K562 (cell line): Measurements from ENCODE around the gene NXT1. TPM values are rescaled to one million over a fixed set of nuclear protein-coding genes. Genes with fewer than 3 reads are reported as not detected.
A peak's percentile ranks its signal among the peaks of the same experiment; 100 is the strongest.

Experiments
- BCLAF1 ChIP-seq, 2 experiments: fragments of 450-650 bp in 1 of 2; IDR thresholded peaks; 2 replicates each; pipeline ENCODE4 v1.6.1; 2011 to 2017; ENCODE audit warnings: low read depth in 2 of 2, antibody characterized with exemption in 1 of 2, borderline replicate concordance in 1 of 2, low read length in 1 of 2, mild to moderate bottlenecking in 1 of 2, mixed read lengths in 1 of 2; ENCODE audit not compliant: control insufficient read depth in 1 of 2
- BRD9 ChIP-seq: fragments of 450-650 bp; IDR thresholded peaks from 2 replicates; pipeline ENCODE4 v1.6.1; 2018; ENCODE audit warnings: low read depth; ENCODE audit not compliant: partially characterized antibody
- C11orf30 ChIP-seq: fragments of 450-650 bp; IDR thresholded peaks from 2 replicates; pipeline ENCODE4 v1.6.1; 2016; ENCODE audit warnings: low read depth, mild to moderate bottlenecking
- CXXC5 ChIP-seq: fragments of 250-450 bp; sonication (Bioruptor Pico); IDR thresholded peaks from 2 replicates; pipeline ENCODE4 v1.8.0; 2022; ENCODE audit warnings: inconsistent platforms, mild to moderate bottlenecking, moderate library complexity
- FOXM1 ChIP-seq, 2 experiments: fragments of 450-650 bp in 1 of 2; sonication (generic) in 1 of 2; formaldehyde crosslinking in 1 of 2; IDR thresholded peaks; 2 replicates each; pipeline versions ENCODE4 v1.6.1 to v1.9.0; 2017 to 2022; ENCODE audit warnings: low read depth in 2 of 2, mild to moderate bottlenecking in 2 of 2, missing genetic modification reagents in 1 of 2, moderate library complexity in 1 of 2
- MNT ChIP-seq, 2 experiments: fragments of 450-650 bp; conservative IDR thresholded peaks; 2 replicates each; pipeline ENCODE4 v1.6.1; 2017; ENCODE audit warnings: mild to moderate bottlenecking in 2 of 2, moderate library complexity in 2 of 2
- RNF2 ChIP-seq: sonication (generic); IDR thresholded peaks from 2 replicates; pipeline ENCODE4 v1.6.1; 2016
- SAFB2 ChIP-seq: fragments of 200-400 bp; formaldehyde crosslinking; IDR thresholded peaks from 2 replicates; pipeline ENCODE4 v1.6.1; 2018; ENCODE audit warnings: borderline replicate concordance, low read length, low read depth, moderate library complexity; ENCODE audit not compliant: severe bottlenecking
- SP2 ChIP-seq: IDR thresholded peaks from 2 replicates; pipeline ENCODE4 v1.6.1; 2011; ENCODE audit warnings: mild to moderate bottlenecking, low read depth, low read length, moderate library complexity; ENCODE audit not compliant: poor library complexity, severe bottlenecking; ENCODE audit errors: extremely low read depth
- SREBF1 ChIP-seq: fragments of 150-350 bp; IDR thresholded peaks from 2 replicates; pipeline ENCODE4 v1.6.1; 2014; ENCODE audit warnings: antibody characterized with exemption, low read depth, low read length, borderline replicate concordance
- TSC22D4 ChIP-seq: fragments of 450-650 bp; IDR thresholded peaks from 2 replicates; pipeline ENCODE4 v1.6.1; 2016; ENCODE audit warnings: missing genetic modification characterization, missing biosample characterization, control low read depth
- ZNF197 ChIP-seq: fragments of 200-800 bp; sonication (Bioruptor generic); IDR thresholded peaks from 2 replicates; pipeline ENCODE4 v1.6.1; 2016; ENCODE audit warnings: low read depth, missing genetic modification characterization, missing compliant biosample characterization
- ZNF668 ChIP-seq: fragments of 250-450 bp; sonication (Bioruptor Pico); IDR thresholded peaks from 2 replicates; pipeline ENCODE4 v1.8.0; 2022; ENCODE audit warnings: mild to moderate bottlenecking, inconsistent platforms
- ZNF77 ChIP-seq: fragments of 250-450 bp; sonication (Bioruptor Pico); IDR thresholded peaks from 2 replicates; pipeline ENCODE4 v1.5.0; 2020
- polyA plus RNA-seq, 8 experiments: library from polyadenylated mRNA; depleted of rRNA in 4 of 8; stranded (reverse) in 5 of 8; unstranded in 3 of 8; fragments of >200 nt; fragmentation: Nextera tagmentation in 2 of 8; fragmentation: Illumina TruSeq in 1 of 8; extraction: Ambion mirVana in 2 of 8; extraction: Trizol in 1 of 8; gene quantifications; 2 replicates each; pipeline versions ENCODE4 v1.2.1 to v1.2.3, GENCODE V29; 2011 to 2014; ENCODE audit warnings: inconsistent platforms in 1 of 8, missing spikeins in 1 of 8
- total RNA-seq, 7 experiments: library from RNA; depleted of rRNA in 6 of 7; stranded (reverse); fragments of >200 nt in 6 of 7; fragmentation: Illumina TruSeq in 2 of 7; extraction: Trizol in 2 of 7; gene quantifications; 2 replicates each; pipeline versions ENCODE4 v1.2.1 to v1.2.3, GENCODE V29; 2011 to 2021; ENCODE audit warnings: low replicate concordance in 1 of 7
- TF ChIP-seq, protein P1 (sequence below): fragments of 200-400 bp; formaldehyde crosslinking; IDR thresholded peaks from 2 replicates; pipeline ENCODE4 v1.6.1; 2017; ENCODE audit warnings: mild to moderate bottlenecking, low read depth, low read length, moderate library complexity

NXT1 gene
- total and polyA plus RNA-seq, 9 of the 15 experiments (the other 6 are each of a cell fraction or from before 2014, with no cell fraction given): 7.7 to 50.9 (median 35.6) TPM

GRCh38 chr20:23311947-23312506 lies 38.6 kb upstream of the NXT1 start (continued):
- TF ChIP-seq C11orf30: 0 out of 2 replicates have a peak, but pooled peaks have one; percentile 13
- no peak for TF ChIP-seq BRD9
- no peak for TF ChIP-seq SAFB2
- 0 out of 4 replicates have a peak, but pooled peaks of 1 of the 2 experiments have one; percentile 17 for TF ChIP-seq MNT (conservative IDR thresholded peaks at IDR 0.05)
- TF ChIP-seq SREBF1: no peak
- peak; percentile 57 for TF ChIP-seq CXXC5 (CRISPR knock-in tag)
- TF ChIP-seq ZNF668 (CRISPR knock-in tag): no peak
- 0 out of 2 replicates have a peak, but pooled peaks have one; percentile 43 for TF ChIP-seq FOXM1 (IDR thresholded peaks at IDR 0.05; ENCODE audit: low read depth)
- no peak for TF ChIP-seq FOXM1 (CRISPR knock-in tag; IDR thresholded peaks at IDR 0.05; ENCODE audit: low read depth)
- no peak for TF ChIP-seq TSC22D4 (tag)
- TF ChIP-seq BCLAF1 (IDR thresholded peaks at IDR 0.05; ENCODE audit: borderline replicate concordance in 1 of 2, control insufficient read depth in 1 of 2, low read depth in 2 of 2, low read length in 1 of 2): no peak
- TF ChIP-seq SP2: no peak
- no peak for TF ChIP-seq ZNF197 (CRISPR knock-in tag)
- TF ChIP-seq ZNF77 (CRISPR knock-in tag): no peak
- no peak for TF ChIP-seq RNF2
- TF ChIP-seq, protein P1, sequence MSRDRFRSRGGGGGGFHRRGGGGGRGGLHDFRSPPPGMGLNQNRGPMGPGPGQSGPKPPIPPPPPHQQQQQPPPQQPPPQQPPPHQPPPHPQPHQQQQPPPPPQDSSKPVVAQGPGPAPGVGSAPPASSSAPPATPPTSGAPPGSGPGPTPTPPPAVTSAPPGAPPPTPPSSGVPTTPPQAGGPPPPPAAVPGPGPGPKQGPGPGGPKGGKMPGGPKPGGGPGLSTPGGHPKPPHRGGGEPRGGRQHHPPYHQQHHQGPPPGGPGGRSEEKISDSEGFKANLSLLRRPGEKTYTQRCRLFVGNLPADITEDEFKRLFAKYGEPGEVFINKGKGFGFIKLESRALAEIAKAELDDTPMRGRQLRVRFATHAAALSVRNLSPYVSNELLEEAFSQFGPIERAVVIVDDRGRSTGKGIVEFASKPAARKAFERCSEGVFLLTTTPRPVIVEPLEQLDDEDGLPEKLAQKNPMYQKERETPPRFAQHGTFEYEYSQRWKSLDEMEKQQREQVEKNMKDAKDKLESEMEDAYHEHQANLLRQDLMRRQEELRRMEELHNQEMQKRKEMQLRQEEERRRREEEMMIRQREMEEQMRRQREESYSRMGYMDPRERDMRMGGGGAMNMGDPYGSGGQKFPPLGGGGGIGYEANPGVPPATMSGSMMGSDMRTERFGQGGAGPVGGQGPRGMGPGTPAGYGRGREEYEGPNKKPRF: no peak
